Keratinocyte (primary cell): ENCODE results near the gene MAGI1. TPM values are rescaled to one million over a fixed set of nuclear protein-coding genes. Genes with fewer than 3 reads are reported as not detected.

ENCODE experiments used
- DNase-seq: peaks from one replicate; pipeline ENCODE4 v3.0.0-alpha.2; 2011; ENCODE audit warnings: low read depth, missing footprints, low spot score
- FAIRE-seq: peaks from 2 replicates; lab custom pipeline; 2011; peaks lifted over from hg19 to GRCh38; lab: Jason Lieb, UNC
- H2AFZ ChIP-seq: 2 replicates; pipeline ENCODE4 v1.6.0; 2012; ENCODE audit warnings: low read length, control low read depth, inconsistent platforms; ENCODE audit not compliant: control insufficient read depth
- H3K27ac ChIP-seq: 2 replicates; pipeline ENCODE4 v1.5.1; 2011; ENCODE audit warnings: low read length; ENCODE audit not compliant: control insufficient read depth, insufficient read depth
- H3K27me3 ChIP-seq: 3 replicates; pipeline ENCODE4 v1.6.0; 2011; ENCODE audit warnings: low read length; ENCODE audit not compliant: control insufficient read depth, insufficient read depth; ENCODE audit errors: extremely low read depth
- H3K36me3 ChIP-seq, 2 experiments: 2 replicates in 1 of 2; 3 replicates in 1 of 2; pipeline ENCODE4 v1.5.1; 2011; ENCODE audit warnings: low read length in 2 of 2, mild to moderate bottlenecking in 1 of 2; ENCODE audit not compliant: control insufficient read depth in 2 of 2, insufficient read depth in 2 of 2; ENCODE audit errors: extremely low read depth in 1 of 2
- H3K4me1 ChIP-seq: 3 replicates; pipeline ENCODE4 v1.5.1; 2011; ENCODE audit warnings: low read length; ENCODE audit not compliant: control insufficient read depth, insufficient read depth; ENCODE audit errors: extremely low read depth
- H3K4me2 ChIP-seq: 3 replicates; pipeline ENCODE4 v1.6.0; 2011; ENCODE audit warnings: low read depth, low read length; ENCODE audit not compliant: control insufficient read depth, insufficient read depth; ENCODE audit errors: extremely low read depth
- H3K4me3 ChIP-seq, 3 experiments: fragments of 200-600 bp in 1 of 3; sonication (generic) in 1 of 3; 2 replicates in 2 of 3; 3 replicates in 1 of 3; pipeline ENCODE4 v1.5.1; 2011 to 2016; ENCODE audit warnings: low read length in 3 of 3, mild to moderate bottlenecking in 3 of 3, control low read depth in 2 of 3, inconsistent platforms in 1 of 3, low read depth in 1 of 3, mixed read lengths in 1 of 3, mixed run types in 1 of 3, moderate library complexity in 1 of 3; ENCODE audit not compliant: control insufficient read depth in 2 of 3, insufficient read depth in 2 of 3; ENCODE audit errors: extremely low read depth in 1 of 3
- H3K79me2 ChIP-seq: 2 replicates; pipeline ENCODE4 v1.6.0; 2012; ENCODE audit warnings: low read length; ENCODE audit not compliant: control insufficient read depth, insufficient read depth
- H3K9ac ChIP-seq: 3 replicates; pipeline ENCODE4 v1.6.0; 2011; ENCODE audit warnings: low read length; ENCODE audit not compliant: control insufficient read depth, insufficient read depth; ENCODE audit errors: extremely low read depth
- H3K9me1 ChIP-seq: 3 replicates; pipeline ENCODE4 v1.6.0; 2011; ENCODE audit warnings: low read length; ENCODE audit not compliant: control insufficient read depth, insufficient read depth; ENCODE audit errors: extremely low read depth
- H3K9me3 ChIP-seq: 2 replicates; pipeline ENCODE4 v1.5.1; 2012; ENCODE audit warnings: low read depth, low read length; ENCODE audit not compliant: control insufficient read depth
- H4K20me1 ChIP-seq: 3 replicates; pipeline ENCODE4 v1.6.0; 2011; ENCODE audit warnings: low read length; ENCODE audit not compliant: control insufficient read depth, insufficient read depth; ENCODE audit errors: extremely low read depth
- EZH2 ChIP-seq: IDR thresholded peaks from one replicate; pipeline ENCODE4 v1.6.1; 2012; ENCODE audit warnings: inconsistent platforms, mild to moderate bottlenecking, low read length, moderate library complexity
- dilution Hi-C: fragments of 300-500 bp; cut with MboI; formaldehyde crosslinking; loops from one replicate; pipeline ENCODE4 v1.7.0; 2020; ENCODE audit warnings: low sequenced_read_pairs; ENCODE audit not compliant: extremely low pct_ligation_motif_present
- polyA plus RNA-seq, 5 experiments: library from polyadenylated mRNA; depleted of rRNA in 3 of 5; stranded (reverse) in 3 of 5; stranded (forward) in 1 of 5; unstranded in 1 of 5; fragments of >200 nt; gene quantifications; 1 replicate in 1 of 5; 2 replicates in 3 of 5; 3 replicates in 1 of 5; pipeline versions ENCODE4 v1.2.1 to v1.2.3, GENCODE V29; 2011 to 2012; ENCODE audit warnings: missing spikeins in 2 of 5, low read depth in 1 of 5, low replicate concordance in 1 of 5
- TF ChIP-seq, protein P1 (sequence below), 3 experiments: IDR thresholded peaks in 1 of 3; conservative IDR thresholded peaks in 1 of 3; optimal IDR thresholded peaks in 1 of 3; 2 replicates in 2 of 3; 3 replicates in 1 of 3; pipeline versions ENCODE3 to v1.5.1; 2011; ENCODE audit warnings: low read length in 3 of 3, mild to moderate bottlenecking in 3 of 3, moderate library complexity in 2 of 3, control low read depth in 1 of 3, inconsistent platforms in 1 of 3; ENCODE audit not compliant: insufficient read depth in 2 of 3; ENCODE audit errors: extremely low read depth in 1 of 3

MAGI1 gene
- polyA plus RNA-seq, 1 donor (not counting 4 experiments of a cell fraction or from before 2014, with no cell fraction given) = 10.9 TPM

DNA sequence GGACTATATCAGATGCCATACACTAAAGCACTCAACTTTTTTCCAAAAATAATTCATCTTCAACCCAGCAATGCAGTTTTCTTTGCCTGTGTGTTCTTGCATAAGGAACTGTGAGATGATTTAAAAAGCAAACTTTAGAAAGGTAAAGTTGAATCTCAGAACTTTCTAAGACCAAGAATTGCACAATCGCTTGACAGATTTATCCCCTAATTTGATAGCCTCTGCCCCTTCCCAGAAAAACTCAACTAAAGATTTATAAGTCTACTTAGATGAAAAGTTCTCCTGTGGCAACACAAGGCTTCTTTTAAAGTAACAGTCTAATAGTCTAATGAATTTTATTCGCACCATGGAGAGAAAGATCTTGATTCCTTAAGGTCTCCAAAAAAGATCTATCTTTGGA is 259.3 kb downstream of the MAGI1 start:
- DNase-seq = no peak
- Histone ChIP-seq H4K20me1 (no peaks in the 10 kb centered on the region), H3K27me3 (no peaks in the 10 kb centered on the region), H3K9me1 (no peaks in the 10 kb centered on the region), H3K4me3 (no peak overlapping the region), H3K36me3 (no peaks in the 10 kb centered on the region), H3K4me2 (no peak overlapping the region), H2AFZ (no peak overlapping the region), H3K9ac (no peak overlapping the region), H3K9me3 (no peaks in the 10 kb centered on the region), H3K79me2 (no peaks in the 10 kb centered on the region), H3K27ac (no peak overlapping the region), H3K4me1 (no peaks in the 10 kb centered on the region)
- FAIRE-seq = no peak
- no peak for TF ChIP-seq EZH2
- TF ChIP-seq, protein P1, sequence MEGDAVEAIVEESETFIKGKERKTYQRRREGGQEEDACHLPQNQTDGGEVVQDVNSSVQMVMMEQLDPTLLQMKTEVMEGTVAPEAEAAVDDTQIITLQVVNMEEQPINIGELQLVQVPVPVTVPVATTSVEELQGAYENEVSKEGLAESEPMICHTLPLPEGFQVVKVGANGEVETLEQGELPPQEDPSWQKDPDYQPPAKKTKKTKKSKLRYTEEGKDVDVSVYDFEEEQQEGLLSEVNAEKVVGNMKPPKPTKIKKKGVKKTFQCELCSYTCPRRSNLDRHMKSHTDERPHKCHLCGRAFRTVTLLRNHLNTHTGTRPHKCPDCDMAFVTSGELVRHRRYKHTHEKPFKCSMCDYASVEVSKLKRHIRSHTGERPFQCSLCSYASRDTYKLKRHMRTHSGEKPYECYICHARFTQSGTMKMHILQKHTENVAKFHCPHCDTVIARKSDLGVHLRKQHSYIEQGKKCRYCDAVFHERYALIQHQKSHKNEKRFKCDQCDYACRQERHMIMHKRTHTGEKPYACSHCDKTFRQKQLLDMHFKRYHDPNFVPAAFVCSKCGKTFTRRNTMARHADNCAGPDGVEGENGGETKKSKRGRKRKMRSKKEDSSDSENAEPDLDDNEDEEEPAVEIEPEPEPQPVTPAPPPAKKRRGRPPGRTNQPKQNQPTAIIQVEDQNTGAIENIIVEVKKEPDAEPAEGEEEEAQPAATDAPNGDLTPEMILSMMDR (optimal IDR thresholded peaks at IDR 0.05 in 1 of 3, IDR thresholded peaks at IDR 0.05 in 1 of 3, conservative IDR thresholded peaks at IDR 0.05 in 1 of 3; ENCODE audit: extremely low read depth in 1 of 3, insufficient read depth in 2 of 3, low read length in 3 of 3) = no peak
- dilution Hi-C loops = no loop called here

- H3K79me2 ChIP-seq = no peaks in the 10 kb centered on the region
- H3K4me3 ChIP-seq = no peak overlapping the region
- H3K4me1 ChIP-seq = no peaks in the 10 kb centered on the region
- H3K36me3 ChIP-seq = no peaks in the 10 kb centered on the region
- DNase-seq (no peak), FAIRE-seq (no peak)
- dilution Hi-C loops = no loop called here
- no peaks in the 10 kb centered on the region for H3K27me3 ChIP-seq
- H3K9ac ChIP-seq = no peak overlapping the region
- H3K9me3 ChIP-seq = no peaks in the 10 kb centered on the region
- no peak overlapping the region for H3K27ac ChIP-seq
- TF ChIP-seq EZH2 = no peak
- TF ChIP-seq, protein P1 (optimal IDR thresholded peaks at IDR 0.05 in 1 of 3, IDR thresholded peaks at IDR 0.05 in 1 of 3, conservative IDR thresholded peaks at IDR 0.05 in 1 of 3; ENCODE audit: extremely low read depth in 1 of 3, insufficient read depth in 2 of 3, low read length in 3 of 3) = no peak
- H3K4me2 ChIP-seq = no peak overlapping the region
- H2AFZ ChIP-seq = no peak overlapping the region
- no peaks in the 10 kb centered on the region for H4K20me1 ChIP-seq
- no peaks in the 10 kb centered on the region for H3K9me1 ChIP-seq
These were observed 259.8 kb downstream of the MAGI1 start for GRCh38 chr3:65778968-65779367.
